GM19463 (cell line): ENCODE measurements around the gene MBD6.
"Not testable (repeated sequence)": the region's sequence is repeated elsewhere in the genome, so short reads cannot be mapped to it uniquely, and the experiment has no call there.

Experiments used
- ATAC-seq: cut with Tn5 transposase; IDR thresholded peaks from one replicate; pipeline ENCODE4 v1.9.1; 2021; ENCODE audit warnings: mild to moderate bottlenecking, moderate library complexity; ENCODE audit not compliant: unreplicated experiment

Gene MBD6

DNA sequence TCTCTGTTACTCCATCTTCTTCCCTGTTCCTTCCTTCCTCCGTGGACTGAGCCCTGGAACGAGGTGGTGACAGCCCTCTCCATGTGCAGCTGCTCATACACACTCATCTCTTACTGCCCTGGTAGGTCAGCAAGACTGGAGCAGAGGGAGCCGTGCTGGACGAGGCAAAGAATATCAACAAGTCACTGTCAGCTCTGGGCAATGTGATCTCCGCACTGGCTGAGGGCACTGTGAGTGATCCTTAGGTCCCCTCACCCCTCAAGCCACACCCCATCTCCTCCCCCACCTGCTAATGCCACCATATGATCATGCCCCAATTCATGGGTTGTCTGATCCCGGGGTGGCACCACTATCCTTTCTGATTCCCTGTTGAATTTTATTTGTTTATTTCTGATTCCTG, 46.2 kb downstream of the MBD6 start:
- ATAC-seq, result no peak

DNA sequence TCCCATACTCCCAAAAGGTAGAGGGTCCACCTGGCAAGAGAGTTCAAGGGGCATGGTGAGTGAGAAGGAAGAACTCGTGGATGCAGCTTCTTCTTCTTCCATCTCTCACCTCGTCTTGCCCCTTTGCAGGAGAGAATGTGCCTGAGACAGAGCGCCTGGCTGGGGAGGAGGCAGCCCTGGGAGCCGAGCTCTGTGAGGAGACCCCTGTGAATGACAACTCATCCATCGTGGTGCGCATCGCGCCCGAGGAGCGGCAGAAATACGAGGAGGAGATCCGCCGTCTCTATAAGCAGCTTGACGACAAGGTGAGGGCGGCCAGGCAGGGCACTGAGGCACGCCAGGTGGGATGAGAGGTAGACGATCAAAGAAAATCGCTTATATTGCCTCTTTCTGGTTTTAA, 47.2 kb downstream of the MBD6 start:
- ATAC-seq, result no peak

DNA sequence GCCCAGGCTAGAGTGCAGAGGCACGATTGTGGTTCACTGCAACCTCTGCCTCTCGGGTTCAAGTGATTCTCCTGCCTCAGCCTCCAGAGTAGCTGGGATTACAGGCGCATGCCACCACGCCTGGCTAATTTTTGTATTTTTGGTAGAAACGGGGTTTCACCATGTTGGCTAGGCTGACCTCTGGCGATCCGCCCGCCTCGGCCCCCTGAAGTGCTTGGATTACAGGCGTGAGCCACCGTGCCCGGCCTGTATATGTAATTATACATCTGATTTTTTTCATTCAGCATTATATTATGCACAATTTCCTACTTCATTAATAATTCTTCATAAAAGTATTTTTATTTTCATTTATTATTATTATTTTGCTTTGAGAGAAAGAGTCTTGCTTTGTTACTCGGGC, 47.8 kb downstream of the MBD6 start:
- ATAC-seq, result not testable (repeated sequence)

DNA sequence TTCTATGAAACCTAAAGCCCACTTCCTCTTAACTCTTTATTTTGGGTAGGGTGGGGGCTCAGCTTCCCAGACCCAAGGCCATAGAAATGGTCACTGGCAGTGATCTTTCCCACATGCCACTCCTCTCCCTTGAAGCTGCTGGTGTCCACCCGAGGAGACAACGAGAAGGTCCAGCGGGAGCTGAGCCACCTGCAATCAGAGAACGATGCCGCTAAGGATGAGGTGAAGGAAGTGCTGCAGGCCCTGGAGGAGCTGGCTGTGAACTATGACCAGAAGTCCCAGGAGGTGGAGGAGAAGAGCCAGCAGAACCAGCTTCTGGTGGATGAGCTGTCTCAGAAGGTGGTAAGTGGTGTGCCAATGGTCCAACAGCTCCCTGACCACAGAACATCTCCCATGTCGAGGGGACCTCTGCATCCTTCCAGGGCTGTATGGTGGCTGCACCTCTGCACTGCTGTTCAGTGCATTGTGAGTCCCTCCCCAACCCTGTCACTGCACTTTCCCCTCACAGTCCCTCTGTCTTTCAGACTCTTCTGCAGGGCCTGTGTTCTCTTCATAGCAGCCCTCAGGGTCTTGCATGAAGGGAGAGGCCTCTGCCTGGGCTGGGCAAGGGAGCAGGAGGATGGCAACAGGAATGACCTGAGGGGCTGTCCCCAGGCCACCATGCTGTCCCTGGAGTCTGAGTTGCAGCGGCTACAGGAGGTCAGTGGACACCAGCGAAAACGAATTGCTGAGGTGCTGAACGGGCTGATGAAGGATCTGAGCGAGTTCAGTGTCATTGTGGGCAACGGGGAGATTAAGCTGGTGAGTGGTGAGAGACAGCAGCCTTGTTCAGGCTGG, 49.5 kb downstream of the MBD6 start:
- ATAC-seq, result no peak

DNA sequence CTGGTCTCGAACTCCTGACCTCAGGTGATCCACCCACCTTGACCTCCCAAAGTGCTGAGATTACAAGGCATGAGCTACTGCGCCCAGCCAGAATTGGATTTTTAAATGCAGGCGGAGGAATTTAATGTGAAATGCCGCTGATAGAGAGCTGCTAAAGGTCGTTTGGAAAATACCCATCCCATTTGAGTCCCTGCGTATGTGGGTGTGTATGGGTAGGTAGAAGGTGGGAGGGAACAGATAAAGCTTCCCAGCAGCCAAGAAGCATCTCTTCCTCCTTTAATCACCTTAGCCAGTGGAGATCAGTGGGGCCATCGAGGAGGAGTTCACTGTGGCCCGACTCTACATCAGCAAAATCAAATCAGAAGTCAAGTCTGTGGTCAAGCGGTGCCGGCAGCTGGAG, 52.2 kb downstream of the MBD6 start:
- ATAC-seq, result no peak

DNA sequence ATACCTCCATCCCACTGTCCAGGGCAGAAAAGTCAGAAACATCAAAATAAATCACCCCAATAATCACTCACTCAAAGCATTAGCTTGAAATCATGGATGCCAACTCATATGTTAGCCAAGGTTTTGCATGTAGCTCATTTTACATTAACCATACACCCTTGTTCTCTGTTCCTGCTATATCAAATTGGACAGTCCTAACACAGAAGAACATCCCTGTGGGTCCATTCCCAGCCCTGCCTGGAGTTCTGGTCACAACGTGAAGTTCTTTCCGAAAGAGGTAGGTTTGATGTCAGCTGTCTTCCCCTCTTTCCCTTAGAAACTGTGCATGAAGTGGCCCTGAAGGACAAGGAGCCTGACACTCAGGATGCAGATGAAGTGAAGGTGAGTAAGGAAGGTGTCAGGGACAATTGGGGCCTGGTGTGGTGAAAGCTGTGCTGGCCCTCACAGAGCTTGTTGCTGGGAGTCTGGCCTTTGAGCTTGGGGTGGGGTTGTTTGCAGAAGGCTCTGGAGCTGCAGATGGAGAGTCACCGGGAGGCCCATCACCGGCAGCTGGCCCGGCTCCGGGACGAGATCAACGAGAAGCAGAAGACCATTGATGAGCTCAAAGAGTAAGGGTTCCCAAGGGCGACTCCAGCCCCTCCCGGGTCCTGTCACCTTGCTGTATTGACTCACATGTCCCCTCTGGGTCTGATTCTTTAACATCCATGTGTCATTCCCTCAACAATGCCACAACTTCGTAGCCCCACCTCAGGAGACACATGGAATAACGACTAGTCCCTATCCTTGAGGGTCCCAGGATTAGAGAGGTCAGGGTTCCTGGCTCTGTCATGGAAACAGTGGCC, 53.4 kb downstream of the MBD6 start:
- ATAC-seq, result no peak

DNA sequence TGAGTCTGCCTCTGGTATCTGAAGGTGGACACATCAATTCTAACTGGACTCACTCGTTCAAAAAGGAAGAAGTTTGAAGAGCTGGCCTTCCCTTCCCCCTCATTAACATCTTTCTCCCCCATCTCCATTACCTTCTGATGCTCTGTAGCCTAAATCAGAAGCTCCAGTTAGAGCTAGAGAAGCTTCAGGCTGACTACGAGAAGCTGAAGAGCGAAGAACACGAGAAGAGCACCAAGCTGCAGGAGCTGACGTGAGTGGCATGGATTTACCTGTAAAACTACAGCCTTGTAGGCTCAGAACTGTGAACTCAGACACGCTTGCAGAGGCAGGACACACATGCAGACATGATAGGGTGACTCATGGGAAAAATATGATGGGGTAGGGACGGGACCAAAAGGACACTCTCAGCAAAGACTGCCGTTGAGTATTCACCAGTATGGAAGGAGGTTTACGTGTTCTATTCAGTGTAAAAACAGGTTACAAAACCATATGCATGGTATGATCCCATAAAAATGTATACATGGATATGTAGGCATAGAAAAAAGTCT, 54.1 kb downstream of the MBD6 start:
- ATAC-seq, result no peak

DNA sequence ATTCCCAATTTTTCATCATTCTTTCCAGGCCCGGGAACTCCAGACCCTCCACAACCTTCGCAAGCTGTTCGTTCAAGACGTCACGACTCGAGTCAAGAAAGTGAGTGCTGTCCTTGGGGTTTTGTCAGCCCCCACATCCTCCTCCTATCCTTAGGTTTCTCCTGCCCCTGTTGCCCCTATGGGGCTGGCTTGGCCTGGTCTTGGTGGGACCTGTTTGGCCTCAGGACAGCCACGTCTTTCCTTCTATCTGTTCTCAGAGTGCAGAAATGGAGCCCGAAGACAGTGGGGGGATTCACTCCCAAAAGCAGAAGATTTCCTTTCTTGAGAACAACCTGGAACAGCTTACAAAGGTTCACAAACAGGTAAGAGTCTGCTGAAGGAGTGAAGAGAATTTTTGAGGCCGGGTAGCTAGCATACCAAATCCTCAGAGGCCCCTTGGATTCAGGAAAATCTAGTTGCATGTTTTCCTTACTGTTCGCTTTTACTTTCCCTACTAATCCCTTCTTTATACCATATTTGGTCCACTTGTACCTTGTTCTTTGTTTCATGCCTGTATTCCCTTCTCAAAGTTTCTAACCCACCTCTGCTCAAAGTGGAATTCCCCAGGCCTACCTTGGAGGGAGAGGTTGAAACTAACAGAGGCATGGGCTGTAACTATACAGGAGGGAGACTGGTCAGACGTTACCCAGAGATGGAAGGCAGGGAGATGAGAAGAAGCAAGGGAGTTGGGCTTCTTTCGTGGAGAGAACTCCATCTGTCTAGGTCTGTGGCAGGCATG, 55.5 kb downstream of the MBD6 start:
- ATAC-seq, result no peak

DNA sequence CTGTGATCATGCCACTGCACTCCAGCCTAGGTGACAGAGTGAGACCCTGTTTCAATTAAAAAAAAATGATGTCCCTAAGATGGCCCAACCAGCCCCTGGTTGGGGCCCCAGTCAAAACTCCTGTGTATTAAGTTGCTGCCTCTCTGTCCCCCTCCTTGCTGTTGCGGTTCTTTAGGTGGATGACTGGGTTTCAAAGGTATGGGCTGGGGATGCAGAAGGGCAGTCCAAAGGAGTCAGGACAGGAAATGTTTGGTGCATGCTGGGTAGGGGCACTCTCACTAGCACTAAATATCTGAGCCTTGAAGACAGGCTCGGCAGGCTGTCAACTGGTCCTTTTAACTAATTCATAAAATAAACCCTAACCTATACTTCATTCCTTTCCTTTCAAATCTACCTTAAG, 56.4 kb downstream of the MBD6 start:
- ATAC-seq, result no peak
